ENCODE data around the gene TMC2.

GRCh38 chr20:2557873-2558580, 21.7 kb downstream of the TMC2 start:
- TF ChIP-seq POLR2A (IDR thresholded peaks at IDR 0.05; ENCODE audit: low read length) (no peak), CTCF (IDR thresholded peaks at IDR 0.05) (no peak), MAFK (IDR thresholded peaks at IDR 0.05; ENCODE audit: partially characterized antibody) (no peak), RCOR1 (IDR thresholded peaks at IDR 0.05; ENCODE audit: low read depth, low read length) (no peak), BHLHE40 (IDR thresholded peaks at IDR 0.05; ENCODE audit: low read depth, low read length) (no peak), FOSL2 (IDR thresholded peaks at IDR 0.05) (no peak), FOSL2 (CRISPR knock-in tag; IDR thresholded peaks at IDR 0.05) (no peak), EP300 (IDR thresholded peaks at IDR 0.05) (no peak), EHMT2 (IDR thresholded peaks at IDR 0.05; ENCODE audit: low read depth) (no peak), MAX (IDR thresholded peaks at IDR 0.05) (no peak), USF2 (IDR thresholded peaks at IDR 0.05) (no peak)
